Upper lobe of left lung (tissue), 4 donors: Measurements from ENCODE around the gene MPI.

Source experiments
- EP300 ChIP-seq, 4 donors: sonication (generic); formaldehyde crosslinking; IDR thresholded peaks; one replicate each; pipeline ENCODE4 v1.5.1; 2017; ENCODE audit warnings: antibody characterized with exemption in 4 of 4, control low read depth in 2 of 4
- POLR2A ChIP-seq, 4 donors: fragments of 450-650 bp; IDR thresholded peaks; one replicate each; pipeline ENCODE4 v1.5.1; 2016 to 2017; ENCODE audit warnings: antibody characterized with exemption in 4 of 4, mild to moderate bottlenecking in 2 of 4

GRCh38 chr15:74854453-74855022 is 35.3 kb upstream of the MPI start:
- TF ChIP-seq EP300 (IDR thresholded peaks at IDR 0.05) (no peak), POLR2A (IDR thresholded peaks at IDR 0.05) (no peak)
